A549 treated with Mapracorat at 1 μM for 4 hours (cell line): ENCODE results near the gene EXOC1. TPM values are rescaled to one million over a fixed set of nuclear protein-coding genes. Genes with fewer than 3 reads are reported as not detected.

Source experiments
- total RNA-seq: library from RNA; stranded (reverse); fragments of 200-300 nt; extraction: Qiagen RNA extraction; gene quantifications from 5 replicates; pipeline ENCODE4 v1.2.3, GENCODE V29; 2022

The EXOC1 gene, protein sequence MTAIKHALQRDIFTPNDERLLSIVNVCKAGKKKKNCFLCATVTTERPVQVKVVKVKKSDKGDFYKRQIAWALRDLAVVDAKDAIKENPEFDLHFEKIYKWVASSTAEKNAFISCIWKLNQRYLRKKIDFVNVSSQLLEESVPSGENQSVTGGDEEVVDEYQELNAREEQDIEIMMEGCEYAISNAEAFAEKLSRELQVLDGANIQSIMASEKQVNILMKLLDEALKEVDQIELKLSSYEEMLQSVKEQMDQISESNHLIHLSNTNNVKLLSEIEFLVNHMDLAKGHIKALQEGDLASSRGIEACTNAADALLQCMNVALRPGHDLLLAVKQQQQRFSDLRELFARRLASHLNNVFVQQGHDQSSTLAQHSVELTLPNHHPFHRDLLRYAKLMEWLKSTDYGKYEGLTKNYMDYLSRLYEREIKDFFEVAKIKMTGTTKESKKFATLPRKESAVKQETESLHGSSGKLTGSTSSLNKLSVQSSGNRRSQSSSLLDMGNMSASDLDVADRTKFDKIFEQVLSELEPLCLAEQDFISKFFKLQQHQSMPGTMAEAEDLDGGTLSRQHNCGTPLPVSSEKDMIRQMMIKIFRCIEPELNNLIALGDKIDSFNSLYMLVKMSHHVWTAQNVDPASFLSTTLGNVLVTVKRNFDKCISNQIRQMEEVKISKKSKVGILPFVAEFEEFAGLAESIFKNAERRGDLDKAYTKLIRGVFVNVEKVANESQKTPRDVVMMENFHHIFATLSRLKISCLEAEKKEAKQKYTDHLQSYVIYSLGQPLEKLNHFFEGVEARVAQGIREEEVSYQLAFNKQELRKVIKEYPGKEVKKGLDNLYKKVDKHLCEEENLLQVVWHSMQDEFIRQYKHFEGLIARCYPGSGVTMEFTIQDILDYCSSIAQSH
- 13.4 to 17.7 TPM (median 14.3 TPM) in 5 replicates for total RNA-seq

DNA sequence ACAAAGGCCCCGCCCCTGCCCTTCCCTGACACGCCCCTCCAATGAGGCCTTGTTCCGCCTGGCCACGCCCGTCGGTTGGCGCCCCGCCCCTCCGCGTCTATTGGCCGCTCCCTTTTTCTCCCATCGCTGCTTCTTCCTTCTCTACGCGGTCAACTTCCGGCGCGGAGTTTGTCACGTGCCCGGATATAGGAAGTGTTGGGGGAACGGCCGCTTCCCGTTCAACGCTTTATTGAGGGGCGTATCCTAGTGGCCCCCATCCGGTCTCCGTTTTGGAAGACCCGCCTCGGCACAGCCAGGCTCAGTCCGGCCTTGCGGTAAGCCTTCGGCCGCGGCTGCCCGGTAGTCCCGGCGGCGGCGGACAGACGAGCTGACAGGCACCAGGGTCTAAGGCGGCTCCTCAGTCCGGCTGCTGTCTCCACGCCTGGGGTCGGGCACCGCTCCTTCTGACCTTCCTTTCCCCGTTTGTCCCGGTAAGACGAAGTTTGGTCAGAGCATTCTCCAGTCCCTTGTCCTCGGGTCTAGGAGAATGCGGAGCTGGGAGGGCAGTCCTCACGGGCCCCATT lies at the start of gene EXOC1:
TSS of gene EXOC1 (plus strand) at position 165 of the 563 bp plus-strand sequence. CDS start 4,676 bp downstream, outside the sequence.

DNA sequence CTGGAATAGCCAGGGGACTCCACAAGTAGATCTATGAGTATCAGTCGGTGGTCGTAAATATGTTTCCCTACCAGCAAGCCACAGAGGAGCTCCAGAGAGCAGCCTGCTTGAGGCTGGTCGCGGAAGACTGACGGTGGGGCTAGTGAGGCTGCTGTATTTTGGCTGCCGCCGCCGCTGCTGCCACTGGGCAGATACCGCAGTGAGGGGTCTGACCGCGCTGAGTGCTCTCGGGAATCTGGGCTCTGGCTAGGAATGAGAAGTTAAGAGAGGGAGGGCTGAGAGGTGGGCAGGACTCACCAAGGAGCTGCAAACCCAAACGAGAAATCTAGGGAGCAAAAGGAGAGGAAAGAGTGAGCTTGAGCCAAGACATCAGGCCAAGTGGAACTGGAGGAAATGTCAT lies 33.8 kb upstream of the EXOC1 start, which contains the start of gene EXOC1L:
TSS of gene EXOC1L (plus strand) at position 157 of the 400 bp plus-strand sequence. CDS start at position 394, 237 bp downstream.

DNA sequence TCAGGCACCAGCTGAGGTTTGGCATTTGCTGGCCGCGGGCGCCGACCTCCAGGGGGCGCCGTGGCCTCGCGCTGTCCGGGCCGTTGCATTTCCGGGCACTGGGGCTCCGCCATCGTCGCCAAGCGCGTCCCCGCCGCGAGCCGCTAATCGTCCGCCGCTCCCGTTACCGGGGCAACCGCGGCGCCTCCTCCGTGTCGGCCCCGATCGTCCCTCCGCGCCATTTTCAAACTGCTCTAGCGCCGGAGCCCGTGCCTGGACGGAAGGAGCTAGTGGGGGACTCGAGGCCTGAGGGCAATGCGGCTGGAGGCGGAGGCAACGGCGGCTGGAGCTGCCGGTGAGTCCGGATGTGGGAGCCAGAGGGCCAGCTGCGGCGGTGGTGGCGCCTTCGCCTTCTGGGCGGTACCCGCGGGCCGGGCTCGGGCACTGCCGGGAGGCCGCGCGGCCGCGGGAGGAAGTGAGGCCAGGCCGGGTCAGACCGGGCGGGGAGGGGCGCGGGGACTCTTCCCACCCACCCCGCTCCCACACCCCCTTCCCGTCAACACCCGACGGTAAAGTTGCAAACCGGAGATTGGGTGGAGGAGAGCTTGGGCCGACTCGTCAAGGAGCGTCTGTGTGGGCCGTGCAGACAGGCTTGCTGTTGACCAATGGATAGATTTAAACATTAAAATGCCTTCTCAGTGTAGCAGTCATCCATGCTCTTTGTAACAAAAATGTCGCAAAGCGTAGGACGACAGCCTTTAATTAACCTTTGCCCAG lies 95.5 kb downstream of the EXOC1 start, which contains the start of gene CEP135:
TSS of gene CEP135 (plus strand) at position 220 of the 756 bp plus-strand sequence. CDS start 3,186 bp downstream, outside the sequence.

Other genes with a start within 250 kb of the EXOC1 start
- 0.39 to 0.65 TPM (median 0.51 TPM) in 5 replicates for gene NMU, start 217.3 kb upstream of the EXOC1 start, total RNA-seq
- not detected in 5 replicates for gene EXOC1L, start 33.9 kb upstream of the EXOC1 start, total RNA-seq
- gene CEP135, start 95.3 kb downstream of the EXOC1 start, total RNA-seq = 4.2 to 5.6 TPM (median 5.4 TPM) in 5 replicates